HEK293 (cell line): ENCODE data around the gene TSC22D1.

Experiments used
- CTCF ChIA-PET: fragments of 350-600 bp; formaldehyde crosslinking; extraction: SDS; loops from one replicate; lab custom pipeline; 2021; ENCODE audit warnings: antibody characterized with exemption; lab: Yijun Ruan, JAX
- POLR2A ChIA-PET: fragments of 300-600 bp; formaldehyde crosslinking; extraction: SDS; loops from one replicate; lab custom pipeline; 2020; ENCODE audit warnings: antibody characterized with exemption, inconsistent platforms; lab: Yijun Ruan, JAX
- H3K27ac ChIP-seq: fragments of 200-500 bp; sonication (Bioruptor generic); 2 replicates; pipeline ENCODE4 v1.5.1; 2014; ENCODE audit warnings: low read depth, low read length, control low read depth, inconsistent platforms; ENCODE audit errors: extremely low read depth
- H3K36me3 ChIP-seq, 2 experiments: fragments of 200-500 bp in 1 of 2; sonication (Bioruptor generic) in 1 of 2; 1 replicate in 1 of 2; 2 replicates in 1 of 2; pipeline ENCODE4 v1.5.1; 2014 to 2017; ENCODE audit warnings: inconsistent platforms in 2 of 2, low read length in 2 of 2; ENCODE audit not compliant: control insufficient read depth in 2 of 2, insufficient read depth in 1 of 2
- H3K4me1 ChIP-seq: fragments of 200-500 bp; sonication (Bioruptor generic); 2 replicates; pipeline ENCODE4 v1.5.1; 2014; ENCODE audit warnings: mild to moderate bottlenecking, low read length, inconsistent platforms; ENCODE audit not compliant: control insufficient read depth, insufficient read depth
- H3K4me3 ChIP-seq: 2 replicates; pipeline ENCODE4 v1.5.1; 2011; ENCODE audit warnings: low read depth, mild to moderate bottlenecking, control low read depth, low read length, moderate library complexity
- H3K9me3 ChIP-seq: fragments of 200-500 bp; sonication (Bioruptor generic); 2 replicates; pipeline ENCODE4 v1.5.1; 2014; ENCODE audit warnings: low read depth, low read length, inconsistent platforms; ENCODE audit not compliant: control insufficient read depth, insufficient read depth
- GLIS2 ChIP-seq: fragments of 450-650 bp; formaldehyde crosslinking; IDR thresholded peaks from 2 replicates; pipeline ENCODE4 v1.5.1; 2016; ENCODE audit warnings: missing biosample characterization, missing genetic modification characterization
- HOXA7 ChIP-seq: sonication (generic); formaldehyde crosslinking; IDR thresholded peaks from 2 replicates; pipeline ENCODE4 v1.8.1; 2022; ENCODE audit warnings: missing genetic modification reagents, borderline replicate concordance
- PBX3 ChIP-seq: sonication (generic); formaldehyde crosslinking; IDR thresholded peaks from 2 replicates; pipeline ENCODE4 v1.8.1; 2022; ENCODE audit warnings: mild to moderate bottlenecking, moderate library complexity, missing genetic modification reagents
- PRDM6 ChIP-seq: fragments of 450-650 bp; formaldehyde crosslinking; IDR thresholded peaks from 2 replicates; pipeline ENCODE4 v1.5.1; 2017; ENCODE audit warnings: missing biosample characterization, missing genetic modification characterization
- TCF7L2 ChIP-seq: IDR thresholded peaks from 2 replicates; pipeline ENCODE4 v1.6.1; 2011; ENCODE audit warnings: low read depth, mild to moderate bottlenecking, inconsistent platforms, low read length, moderate library complexity, borderline replicate concordance
- ZBTB17 ChIP-seq: fragments of 450-650 bp; formaldehyde crosslinking; IDR thresholded peaks from 2 replicates; pipeline ENCODE4 v1.5.1; 2016; ENCODE audit warnings: missing biosample characterization, missing genetic modification characterization
- ZFHX2 ChIP-seq: fragments of 450-650 bp; formaldehyde crosslinking; conservative IDR thresholded peaks from 2 replicates; pipeline ENCODE4 v1.5.1; 2016; ENCODE audit warnings: missing biosample characterization, missing genetic modification characterization
- ZNF157 ChIP-seq: fragments of 450-650 bp; formaldehyde crosslinking; IDR thresholded peaks from 2 replicates; pipeline ENCODE4 v1.5.1; 2016; ENCODE audit warnings: missing biosample characterization, missing genetic modification characterization
- ZNF16 ChIP-seq: fragments of 450-650 bp; formaldehyde crosslinking; IDR thresholded peaks from 2 replicates; pipeline ENCODE4 v1.5.1; 2016; ENCODE audit warnings: low read depth, missing biosample characterization, missing genetic modification characterization
- ZNF18 ChIP-seq: fragments of 450-650 bp; formaldehyde crosslinking; IDR thresholded peaks from 2 replicates; pipeline ENCODE4 v1.5.1; 2016; ENCODE audit warnings: missing biosample characterization, missing genetic modification characterization
- ZNF2 ChIP-seq: fragments of 450-650 bp; formaldehyde crosslinking; IDR thresholded peaks from 2 replicates; pipeline ENCODE4 v1.5.1; 2016; ENCODE audit warnings: missing biosample characterization, missing genetic modification characterization
- ZNF274 ChIP-seq, 2 experiments: fragments of 200-500 bp in 1 of 2; fragments of 450-650 bp in 1 of 2; sonication (Bioruptor generic) in 1 of 2; formaldehyde crosslinking in 1 of 2; IDR thresholded peaks; 2 replicates each; pipeline versions ENCODE4 v1.5.1 to v1.6.1; 2014 to 2016; ENCODE audit warnings: borderline replicate concordance in 1 of 2, inconsistent platforms in 1 of 2, low read length in 1 of 2, missing biosample characterization in 1 of 2, missing genetic modification characterization in 1 of 2
- ZNF350 ChIP-seq: fragments of 450-650 bp; formaldehyde crosslinking; IDR thresholded peaks from 2 replicates; pipeline ENCODE4 v1.5.0; 2017; ENCODE audit warnings: missing biosample characterization, mild to moderate bottlenecking, missing genetic modification characterization
- ZNF362 ChIP-seq: fragments of 450-650 bp; formaldehyde crosslinking; IDR thresholded peaks from 2 replicates; pipeline ENCODE4 v1.5.1; 2016; ENCODE audit warnings: missing biosample characterization, missing genetic modification characterization
- ZNF37A ChIP-seq: fragments of 450-650 bp; IDR thresholded peaks from 2 replicates; pipeline ENCODE4 v1.5.1; 2018; ENCODE audit warnings: missing biosample characterization, missing genetic modification characterization
- ZNF391 ChIP-seq: fragments of 450-650 bp; formaldehyde crosslinking; IDR thresholded peaks from 2 replicates; pipeline ENCODE4 v1.5.1; 2016; ENCODE audit warnings: low read depth, missing biosample characterization, missing genetic modification characterization, borderline replicate concordance
- ZNF416 ChIP-seq: fragments of 450-650 bp; formaldehyde crosslinking; IDR thresholded peaks from 2 replicates; pipeline ENCODE4 v1.5.1; 2016; ENCODE audit warnings: missing biosample characterization, missing genetic modification characterization
- ZNF558 ChIP-seq: fragments of 450-650 bp; formaldehyde crosslinking; IDR thresholded peaks from 2 replicates; pipeline ENCODE4 v1.5.1; 2016; ENCODE audit warnings: missing biosample characterization, missing genetic modification characterization
- ZNF561 ChIP-seq: fragments of 450-650 bp; IDR thresholded peaks from 2 replicates; pipeline ENCODE4 v1.5.1; 2018; ENCODE audit warnings: missing biosample characterization, missing genetic modification characterization, borderline replicate concordance
- ZNF585B ChIP-seq: fragments of 450-650 bp; formaldehyde crosslinking; IDR thresholded peaks from 2 replicates; pipeline ENCODE4 v1.5.1; 2016; ENCODE audit warnings: missing biosample characterization, missing genetic modification characterization
- ZNF610 ChIP-seq: fragments of 450-650 bp; formaldehyde crosslinking; IDR thresholded peaks from 2 replicates; pipeline ENCODE4 v1.5.1; 2016; ENCODE audit warnings: missing biosample characterization, missing genetic modification characterization, borderline replicate concordance
- ZNF623 ChIP-seq: fragments of 450-650 bp; formaldehyde crosslinking; IDR thresholded peaks from 2 replicates; pipeline ENCODE4 v1.5.1; 2016; ENCODE audit warnings: missing biosample characterization, missing genetic modification characterization
- ZNF658 ChIP-seq: fragments of 450-650 bp; formaldehyde crosslinking; IDR thresholded peaks from 2 replicates; pipeline ENCODE4; 2016; ENCODE audit warnings: missing biosample characterization, missing genetic modification characterization
- ZNF677 ChIP-seq: fragments of 450-650 bp; IDR thresholded peaks from 2 replicates; pipeline ENCODE4 v1.5.0; 2018; ENCODE audit warnings: missing biosample characterization, mild to moderate bottlenecking, missing genetic modification characterization, moderate library complexity
- ZNF777 ChIP-seq: fragments of 450-650 bp; formaldehyde crosslinking; IDR thresholded peaks from 2 replicates; pipeline ENCODE4 v1.5.1; 2017; ENCODE audit warnings: missing biosample characterization, missing genetic modification characterization, borderline replicate concordance
- ZNF792 ChIP-seq: fragments of 450-650 bp; formaldehyde crosslinking; IDR thresholded peaks from 2 replicates; pipeline ENCODE4 v1.5.1; 2016; ENCODE audit warnings: missing biosample characterization, missing genetic modification characterization
- ZNF837 ChIP-seq: fragments of 450-650 bp; formaldehyde crosslinking; IDR thresholded peaks from 2 replicates; pipeline ENCODE4 v1.5.1; 2016; ENCODE audit warnings: missing biosample characterization, missing genetic modification characterization

The TSC22D1 gene

GRCh38 chr13:44432650-44433049 lies 143.5 kb downstream of the TSC22D1 start:
- Histone ChIP-seq H3K27ac (no peak overlapping the region), H3K9me3 (no peaks in the 10 kb centered on the region), H3K4me1 (peaks cover 3% of the 10 kb centered on the region), H3K36me3 (peaks cover 0 to 24% of the 10 kb centered on the region in 2 experiments; a peak in 1 of 3 replicates), H3K4me3 (no peak overlapping the region)
- POLR2A ChIA-PET = no interaction called here
- CTCF ChIA-PET = interaction anchor here (0.8 kb wide), 1 partner anchor 26 kb away, joined by 3 read pairs; no protein-coding TSS in a partner anchor
- no peak for TF ChIP-seq ZNF18
- TF ChIP-seq ZNF362 = no peak
- no peak for TF ChIP-seq ZNF585B (tag by site-specific recombination)
- TF ChIP-seq ZNF561 = no peak
- TF ChIP-seq ZNF658 = no peak
- no peak for TF ChIP-seq TCF7L2
- TF ChIP-seq ZNF837 (tag by site-specific recombination) = no peak
- TF ChIP-seq ZNF37A (tag by site-specific recombination) = no peak
- TF ChIP-seq GLIS2 (tag by site-specific recombination) = no peak
- no peak for TF ChIP-seq ZNF391 (tag by site-specific recombination)
- TF ChIP-seq ZNF677 (tag by site-specific recombination) = no peak

GRCh38 chr13:44431150-44431549 lies 145.0 kb downstream of the TSC22D1 start:
- no peak overlapping the region for H3K27ac ChIP-seq
- TF ChIP-seq PRDM6 (tag by site-specific recombination) (no peak), ZFHX2 (peak; percentile 50), ZBTB17 (tag by site-specific recombination) (0 out of 2 replicates have a peak, but pooled peaks have one; percentile 12)
- TF ChIP-seq, all 188 proteins: peak for 2
- ChIA-PET CTCF (interaction anchor here (0.7 to 1.2 kb wide), 4 partner anchors 25 to 522 kb away, joined by 3 read pairs; no protein-coding TSS in a partner anchor), POLR2A (interaction anchor here (0.6 kb wide), 1 partner anchor 10 kb away, joined by 5 read pairs; no protein-coding TSS in a partner anchor)
- Histone ChIP-seq H3K4me3 (no peak overlapping the region), H3K4me1 (peaks cover 3% of the 10 kb centered on the region; the same call in 1 of the 2 replicates), H3K36me3 (peaks cover 0 to 24% of the 10 kb centered on the region in 2 experiments; a peak in 1 of 3 replicates), H3K9me3 (no peaks in the 10 kb centered on the region)

GRCh38 chr13:44429311-44429710 lies 146.8 kb downstream of the TSC22D1 start:
- Histone ChIP-seq H3K9me3 (no peaks in the 10 kb centered on the region), H3K4me1 (no peaks in the 10 kb centered on the region), H3K36me3 (peaks cover 0 to 19% of the 10 kb centered on the region in 2 experiments; a peak in 1 of 3 replicates), H3K4me3 (no peak overlapping the region), H3K27ac (no peak overlapping the region)
- POLR2A ChIA-PET = no interaction called here
- CTCF ChIA-PET = no interaction called here
- TF ChIP-seq HOXA7 (CRISPR knock-in tag) (no peak), PBX3 (CRISPR knock-in tag) (no peak), ZNF777 (tag by site-specific recombination) (no peak), ZNF350 (tag by site-specific recombination) (no peak), ZNF610 (tag by site-specific recombination) (no peak), ZNF792 (tag by site-specific recombination) (no peak), ZNF2 (tag by site-specific recombination) (no peak), ZNF558 (no peak), ZNF274 (IDR thresholded peaks at IDR 0.05; ENCODE audit: low read length) (no peak), ZNF274 (tag by site-specific recombination; IDR thresholded peaks at IDR 0.05; ENCODE audit: borderline replicate concordance) (no peak), ZNF157 (tag by site-specific recombination) (no peak), ZNF16 (no peak), ZNF416 (tag by site-specific recombination) (no peak), ZNF623 (no peak)
